Coronary artery (tissue), 2 donors: ENCODE results near the gene LONP1.

Experiments used
- DNase-seq: peaks from one replicate; pipeline ENCODE4 v3.0.0-alpha.2; 2017; ENCODE audit warnings: low spot score
- H3K27ac ChIP-seq, 2 donors: fragments of 200-600 bp; sonication (generic); one replicate each; pipeline ENCODE4 v1.5.1; 2016 to 2019
- H3K4me3 ChIP-seq: fragments of 200-600 bp; sonication (generic); 2 replicates; pipeline ENCODE4 v1.5.1; 2016; ENCODE audit warnings: mild to moderate bottlenecking, moderate library complexity
- TF ChIP-seq, protein P1 (sequence below): fragments of 200-600 bp; sonication (generic); IDR thresholded peaks from one replicate; pipeline ENCODE4 v1.5.1; 2019; ENCODE audit warnings: antibody characterized with exemption

The LONP1 gene

DNA sequence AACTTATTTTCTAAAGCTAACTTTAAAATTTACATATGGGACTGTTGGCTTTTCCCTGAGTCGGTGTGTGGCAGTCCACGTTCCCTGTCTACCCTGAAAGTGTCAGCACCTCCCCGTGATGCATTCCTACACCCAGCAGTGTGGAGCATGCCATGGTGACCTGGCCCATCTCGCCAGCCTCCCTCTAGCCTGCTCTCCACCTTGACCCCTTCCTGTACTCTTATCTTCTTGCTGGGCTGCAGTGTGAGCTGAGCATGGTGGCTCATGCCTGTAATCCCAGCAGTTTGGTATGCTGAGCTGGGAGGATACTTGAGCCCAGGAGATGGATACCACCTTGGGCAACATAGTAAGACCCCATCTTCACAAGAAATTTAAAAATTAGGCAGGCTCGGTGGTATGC, 65.0 kb downstream of the LONP1 start:
- no peak for DNase-seq
- TF ChIP-seq, protein P1, sequence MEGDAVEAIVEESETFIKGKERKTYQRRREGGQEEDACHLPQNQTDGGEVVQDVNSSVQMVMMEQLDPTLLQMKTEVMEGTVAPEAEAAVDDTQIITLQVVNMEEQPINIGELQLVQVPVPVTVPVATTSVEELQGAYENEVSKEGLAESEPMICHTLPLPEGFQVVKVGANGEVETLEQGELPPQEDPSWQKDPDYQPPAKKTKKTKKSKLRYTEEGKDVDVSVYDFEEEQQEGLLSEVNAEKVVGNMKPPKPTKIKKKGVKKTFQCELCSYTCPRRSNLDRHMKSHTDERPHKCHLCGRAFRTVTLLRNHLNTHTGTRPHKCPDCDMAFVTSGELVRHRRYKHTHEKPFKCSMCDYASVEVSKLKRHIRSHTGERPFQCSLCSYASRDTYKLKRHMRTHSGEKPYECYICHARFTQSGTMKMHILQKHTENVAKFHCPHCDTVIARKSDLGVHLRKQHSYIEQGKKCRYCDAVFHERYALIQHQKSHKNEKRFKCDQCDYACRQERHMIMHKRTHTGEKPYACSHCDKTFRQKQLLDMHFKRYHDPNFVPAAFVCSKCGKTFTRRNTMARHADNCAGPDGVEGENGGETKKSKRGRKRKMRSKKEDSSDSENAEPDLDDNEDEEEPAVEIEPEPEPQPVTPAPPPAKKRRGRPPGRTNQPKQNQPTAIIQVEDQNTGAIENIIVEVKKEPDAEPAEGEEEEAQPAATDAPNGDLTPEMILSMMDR: no peak
- no peak overlapping the region for H3K4me3 ChIP-seq
- no peak overlapping the region for H3K27ac ChIP-seq

DNA sequence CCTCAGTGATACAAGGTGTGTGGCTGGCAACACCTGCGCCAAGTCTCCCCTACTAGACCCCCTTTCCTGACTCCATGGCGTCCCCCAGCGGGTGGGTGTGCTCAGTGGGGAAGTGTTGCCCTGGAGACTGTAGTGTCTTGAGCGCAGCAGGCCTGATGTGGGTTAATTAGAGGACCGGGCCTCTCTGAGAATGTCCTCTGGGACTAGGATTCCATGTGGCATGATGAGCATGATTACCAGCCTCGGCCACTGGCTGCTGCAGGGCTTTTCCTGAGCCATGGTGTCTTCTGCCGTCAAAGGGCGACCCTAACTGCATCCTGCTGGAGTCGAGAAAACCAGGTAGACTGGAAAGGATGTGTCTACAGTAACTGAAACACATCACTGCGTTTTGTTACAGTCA, 67.7 kb downstream of the LONP1 start:
- no peak overlapping the region for H3K27ac ChIP-seq
- H3K4me3 ChIP-seq: no peak overlapping the region
- TF ChIP-seq, protein P1: no peak
- DNase-seq: no peak

DNA sequence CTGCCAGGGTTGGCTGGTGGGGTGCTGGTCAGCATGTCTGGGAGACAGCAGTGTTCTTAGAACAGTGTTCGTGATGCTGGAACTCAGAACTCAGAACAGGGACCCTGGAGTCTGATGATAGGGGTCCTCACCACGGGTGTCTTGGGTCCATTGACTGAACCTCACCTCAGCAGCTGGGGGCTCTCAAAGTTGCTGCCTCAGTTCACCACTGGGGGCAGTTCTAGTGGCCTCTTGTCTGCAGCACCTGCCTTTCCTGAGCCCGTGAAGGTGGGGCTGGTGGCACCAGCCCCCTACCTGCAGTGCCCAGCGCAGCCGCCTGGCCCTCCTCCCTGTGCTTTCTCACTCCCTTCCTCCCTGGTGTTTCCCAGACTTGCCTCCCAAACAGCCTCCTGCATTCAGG, 68.6 kb downstream of the LONP1 start:
- no peak for DNase-seq
- TF ChIP-seq, protein P1: no peak
- H3K27ac ChIP-seq: no peak overlapping the region
- H3K4me3 ChIP-seq: no peak overlapping the region

DNA sequence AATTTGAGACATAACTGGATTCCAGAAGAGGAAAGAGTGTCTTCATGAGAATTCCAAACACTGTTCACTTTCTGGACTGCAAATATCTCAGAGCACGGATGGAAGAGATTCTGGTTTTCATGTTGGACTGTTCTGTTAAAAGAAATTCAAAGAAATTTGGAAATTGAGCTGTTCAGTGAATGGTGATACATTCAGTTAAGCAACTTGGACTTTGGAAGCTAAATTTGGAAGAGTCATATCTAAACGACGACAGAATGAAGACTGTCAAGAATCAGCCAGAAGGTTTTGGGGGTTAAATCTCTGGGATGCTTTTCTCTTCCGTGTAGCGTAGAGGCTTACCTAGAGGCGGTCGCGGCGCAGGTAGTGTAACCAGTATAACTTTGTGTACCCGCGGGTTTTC, 71.5 kb downstream of the LONP1 start:
- H3K27ac ChIP-seq: no peak overlapping the region
- TF ChIP-seq, protein P1: no peak
- no peak for DNase-seq
- H3K4me3 ChIP-seq: no peak overlapping the region

DNA sequence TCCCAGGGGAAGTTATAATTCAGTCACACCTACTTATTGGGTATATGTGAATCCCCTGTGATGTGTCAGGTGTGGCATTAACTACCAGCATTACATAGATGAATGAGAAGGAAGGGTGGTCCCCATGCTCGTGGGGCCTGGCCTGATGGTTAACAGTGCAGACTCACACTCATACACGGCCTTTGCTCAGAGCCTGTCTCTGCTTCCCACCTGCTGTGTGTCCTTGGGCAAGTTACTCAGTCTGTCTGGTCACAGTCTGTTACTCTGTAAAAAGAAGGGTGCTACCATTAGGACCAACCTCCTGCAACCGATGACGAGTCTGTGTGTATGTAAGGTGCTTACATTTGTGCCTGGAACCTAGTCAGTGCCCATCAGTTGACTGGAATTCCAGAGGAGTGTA, 73.2 kb downstream of the LONP1 start:
- Histone ChIP-seq H3K4me3 (no peak overlapping the region), H3K27ac (no peak overlapping the region)
- TF ChIP-seq, protein P1: no peak
- no peak for DNase-seq

DNA sequence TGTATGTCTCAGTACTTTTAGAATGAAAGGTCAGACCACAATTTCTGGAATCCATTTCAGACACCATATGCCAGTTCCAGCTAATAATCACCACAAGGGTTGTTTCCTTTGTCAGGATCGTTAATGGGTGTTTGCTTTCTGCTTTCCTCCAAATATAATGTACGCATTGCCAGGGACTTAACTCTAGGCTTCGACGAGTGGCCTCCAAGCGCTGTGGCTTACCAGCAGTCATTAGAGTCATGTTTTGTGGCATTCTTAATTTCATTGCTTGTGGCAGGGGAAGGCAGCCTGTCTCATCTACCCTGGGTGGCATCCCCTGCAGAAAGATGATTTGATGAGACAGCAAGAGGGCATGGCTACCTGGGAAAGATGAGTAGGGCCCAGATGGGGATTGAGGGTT, 74.5 kb downstream of the LONP1 start:
- Histone ChIP-seq H3K27ac (no peak overlapping the region), H3K4me3 (no peak overlapping the region)
- TF ChIP-seq, protein P1: no peak
- no peak for DNase-seq

DNA sequence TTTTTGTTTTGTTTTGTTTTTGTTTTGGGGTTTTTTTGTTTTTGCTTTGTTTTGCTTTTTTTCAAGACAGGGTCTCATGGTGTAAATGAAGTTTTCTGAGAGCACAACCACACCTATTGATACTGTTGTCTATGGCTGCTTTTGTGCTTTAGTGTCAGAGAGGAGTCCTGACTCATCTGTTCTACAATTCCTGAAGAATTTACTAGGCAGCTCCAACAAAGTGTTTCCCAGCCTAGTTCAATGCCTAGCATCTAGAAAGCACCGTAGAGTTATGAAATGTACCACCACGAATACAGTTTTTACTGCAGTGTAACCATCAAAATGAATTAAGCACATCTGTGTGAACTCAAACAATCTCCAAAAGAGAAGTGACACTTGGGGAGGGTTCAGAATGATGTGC, 75.9 kb downstream of the LONP1 start:
- TF ChIP-seq, protein P1: no peak
- DNase-seq: no peak
- no peak overlapping the region for H3K27ac ChIP-seq
- no peak overlapping the region for H3K4me3 ChIP-seq
